GM12801 (cell line): ENCODE results near the gene NLRP1.

Source experiments
- TF ChIP-seq, protein P1 (sequence below): IDR thresholded peaks from one replicate; pipeline ENCODE4 v1.5.1; 2011; ENCODE audit warnings: control low read depth; ENCODE audit not compliant: insufficient read length; ENCODE audit errors: extremely low read depth

NLRP1 gene

DNA sequence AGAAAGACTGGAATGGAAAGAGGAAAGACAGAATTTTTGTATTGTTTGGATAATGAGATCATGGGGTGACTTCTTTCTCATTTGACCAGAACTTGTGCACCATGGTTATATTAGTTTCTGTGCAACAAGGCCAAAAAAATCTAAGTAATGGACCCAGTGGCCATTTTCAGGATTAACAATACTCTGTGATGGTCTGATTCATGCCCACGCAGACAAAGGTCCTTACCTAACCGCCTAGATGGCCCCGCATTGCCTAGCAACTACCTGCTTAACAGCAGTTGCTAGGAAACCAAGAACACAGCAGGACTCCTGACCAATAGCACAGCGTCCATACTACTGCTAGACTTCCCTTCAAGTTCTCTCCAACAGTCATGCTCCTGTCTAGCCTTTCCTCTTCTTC lies 75.5 kb downstream of the NLRP1 start:
- TF ChIP-seq, protein P1, sequence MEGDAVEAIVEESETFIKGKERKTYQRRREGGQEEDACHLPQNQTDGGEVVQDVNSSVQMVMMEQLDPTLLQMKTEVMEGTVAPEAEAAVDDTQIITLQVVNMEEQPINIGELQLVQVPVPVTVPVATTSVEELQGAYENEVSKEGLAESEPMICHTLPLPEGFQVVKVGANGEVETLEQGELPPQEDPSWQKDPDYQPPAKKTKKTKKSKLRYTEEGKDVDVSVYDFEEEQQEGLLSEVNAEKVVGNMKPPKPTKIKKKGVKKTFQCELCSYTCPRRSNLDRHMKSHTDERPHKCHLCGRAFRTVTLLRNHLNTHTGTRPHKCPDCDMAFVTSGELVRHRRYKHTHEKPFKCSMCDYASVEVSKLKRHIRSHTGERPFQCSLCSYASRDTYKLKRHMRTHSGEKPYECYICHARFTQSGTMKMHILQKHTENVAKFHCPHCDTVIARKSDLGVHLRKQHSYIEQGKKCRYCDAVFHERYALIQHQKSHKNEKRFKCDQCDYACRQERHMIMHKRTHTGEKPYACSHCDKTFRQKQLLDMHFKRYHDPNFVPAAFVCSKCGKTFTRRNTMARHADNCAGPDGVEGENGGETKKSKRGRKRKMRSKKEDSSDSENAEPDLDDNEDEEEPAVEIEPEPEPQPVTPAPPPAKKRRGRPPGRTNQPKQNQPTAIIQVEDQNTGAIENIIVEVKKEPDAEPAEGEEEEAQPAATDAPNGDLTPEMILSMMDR, result no peak

DNA sequence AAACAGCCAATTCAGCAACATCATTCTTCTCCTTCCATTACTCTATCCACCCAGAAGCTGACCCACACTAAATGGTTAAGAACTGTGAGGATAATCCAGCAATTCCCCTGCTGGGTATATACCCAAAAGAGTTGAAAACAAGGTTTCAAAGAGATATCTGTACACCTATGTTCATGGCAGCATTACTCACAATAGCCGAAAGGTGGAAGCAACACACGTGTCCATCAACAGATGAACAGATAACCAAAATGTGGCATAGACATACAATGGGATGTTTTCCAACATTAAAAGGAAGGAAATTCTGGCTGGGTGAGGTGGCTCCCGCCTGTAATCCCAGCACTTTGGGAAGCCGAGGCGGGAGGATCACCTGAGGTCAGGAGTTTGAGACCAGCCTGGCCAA lies 78.0 kb downstream of the NLRP1 start:
- TF ChIP-seq, protein P1, result no peak

DNA sequence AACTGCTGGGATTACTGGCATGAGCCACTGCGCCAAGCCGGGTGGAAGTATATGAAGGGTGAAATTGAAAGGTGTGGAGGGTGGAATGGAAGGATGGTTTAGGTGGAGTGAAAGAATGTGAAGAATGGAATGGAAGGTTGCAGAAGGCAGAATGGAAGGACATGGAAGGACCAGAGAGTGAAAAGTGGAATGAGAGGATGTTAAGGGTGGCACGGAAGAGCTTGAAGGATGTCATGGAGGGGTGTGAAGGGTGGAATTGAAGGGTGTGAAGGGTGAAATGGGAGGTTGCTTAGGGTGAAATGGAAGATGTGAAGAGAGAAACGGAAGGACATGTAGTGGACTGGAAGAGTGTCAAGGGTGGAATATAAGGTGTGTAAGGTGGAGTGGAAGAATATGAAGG lies 81.8 kb downstream of the NLRP1 start:
- TF ChIP-seq, protein P1, result no peak

DNA sequence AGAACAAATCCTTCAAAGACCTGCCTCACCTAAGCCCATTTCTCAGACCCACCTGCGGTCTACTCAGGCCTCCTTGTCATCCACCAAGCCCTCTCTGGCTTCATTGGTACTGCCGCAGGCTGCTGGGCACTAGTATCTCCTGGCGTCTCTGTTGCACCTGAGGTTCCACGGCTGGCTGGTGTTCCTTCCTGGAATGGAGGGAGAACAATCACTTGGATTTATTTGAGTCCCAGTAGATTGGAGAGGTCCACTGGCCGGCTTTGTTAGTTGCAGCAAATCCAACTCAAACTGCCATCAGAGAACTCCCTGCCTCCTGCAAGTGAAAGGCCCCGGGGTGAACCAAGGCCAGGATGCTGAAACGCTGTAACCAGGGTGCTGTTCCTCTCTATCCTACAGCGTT lies 82.6 kb downstream of the NLRP1 start:
- TF ChIP-seq, protein P1, result no peak

DNA sequence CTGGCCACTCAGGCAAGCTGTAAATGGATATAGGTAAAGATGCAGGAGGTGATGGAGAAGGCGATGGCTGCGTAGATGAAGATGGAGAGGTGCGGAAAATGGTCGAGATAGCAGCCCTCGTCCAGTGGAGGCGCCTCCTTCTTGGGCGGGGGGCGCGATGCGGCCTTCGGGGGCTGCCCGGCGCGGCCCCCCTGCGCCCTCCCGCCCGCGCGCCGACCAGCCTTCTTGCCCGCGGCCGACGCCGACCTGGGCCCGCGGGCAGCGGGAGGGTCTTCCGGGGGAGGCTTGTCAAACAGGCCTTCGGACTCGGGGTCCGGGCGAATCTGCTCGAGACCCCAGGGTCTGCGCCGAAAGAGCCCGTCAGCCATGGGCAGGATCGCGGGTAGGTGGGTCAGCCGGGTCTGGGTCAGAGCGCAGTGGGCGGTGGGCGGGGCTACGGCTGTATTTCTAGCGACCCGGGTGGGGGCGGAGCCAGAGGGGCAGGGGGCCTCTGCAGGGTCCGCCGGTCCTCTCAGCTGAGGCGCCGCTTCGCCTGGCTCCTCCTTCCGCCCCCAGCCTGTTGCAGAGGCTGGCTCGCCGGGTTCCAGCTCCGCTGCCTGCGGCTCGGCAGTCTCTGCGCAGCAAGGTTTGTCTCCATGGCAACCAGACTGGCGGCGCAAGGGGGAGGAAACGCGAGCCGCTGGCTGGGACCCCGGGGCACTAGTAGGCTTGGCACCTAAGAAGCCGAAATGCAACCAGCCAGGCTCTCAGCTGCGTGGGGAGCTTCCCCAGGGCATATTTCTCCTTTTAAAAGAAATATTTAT lies 83.5 kb downstream of the NLRP1 start:
- TF ChIP-seq, protein P1, result no peak

DNA sequence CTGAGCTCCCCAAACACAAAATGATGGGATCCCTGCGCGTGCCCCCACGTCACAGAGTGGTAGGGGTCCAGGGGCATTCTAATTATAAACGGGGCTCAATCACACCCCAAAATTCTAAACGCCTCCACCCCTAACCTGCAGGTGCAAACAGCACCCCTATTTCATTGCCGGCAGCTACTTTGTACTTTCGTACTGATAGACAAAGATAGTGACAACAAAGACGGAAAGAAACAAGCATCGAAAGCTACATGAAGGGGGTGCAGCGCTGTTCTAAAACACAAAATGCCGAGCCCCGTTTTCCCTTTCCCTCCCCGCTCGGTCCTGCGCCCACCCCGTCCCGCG lies 84.1 kb downstream of the NLRP1 start:
- TF ChIP-seq, protein P1, result no peak

DNA sequence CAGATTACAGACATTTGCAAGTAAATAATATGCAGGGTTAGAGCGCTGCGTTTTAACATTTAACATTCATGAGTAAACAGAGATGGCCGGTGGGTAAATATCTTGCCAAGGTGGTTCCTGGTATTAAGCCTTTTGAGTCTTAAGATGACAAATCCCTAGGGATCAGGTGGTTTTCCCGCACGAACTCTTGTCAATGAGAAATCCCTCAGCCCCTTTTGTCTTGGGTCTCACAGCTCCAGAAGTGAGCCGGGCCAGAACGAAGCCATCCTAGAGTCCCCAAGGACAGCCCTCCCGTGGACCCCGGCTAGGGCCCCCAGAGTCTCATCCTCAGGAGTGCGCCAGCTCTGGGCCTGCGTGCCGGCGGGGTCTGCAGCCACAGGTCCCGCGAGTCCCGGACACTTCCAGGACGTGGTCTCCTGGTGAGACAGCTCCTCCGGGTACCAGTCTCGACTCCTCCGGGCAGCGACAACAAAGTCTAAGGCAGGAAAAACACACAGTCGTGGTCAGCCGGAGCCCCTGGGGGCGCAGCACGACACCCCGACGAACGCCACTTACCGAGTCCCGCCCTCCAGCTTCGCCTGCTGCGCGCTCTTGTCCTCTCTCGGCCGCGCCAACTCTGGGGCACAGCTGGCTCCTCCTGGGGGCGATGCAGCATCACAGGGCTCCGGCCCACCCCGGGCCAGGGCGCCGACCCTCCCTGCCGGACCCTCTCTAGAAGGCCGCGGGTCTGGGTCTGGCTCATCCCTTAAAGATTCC lies 84.7 kb downstream of the NLRP1 start:
- TF ChIP-seq, protein P1, result no peak
